NT2/D1 (cell line): ENCODE data around the gene CDC42SE2.

Source experiments
- DNase-seq: peaks from one replicate; pipeline ENCODE4 v3.0.0-alpha.2; 2011; ENCODE audit warnings: low read depth, low spot score
- H3K27me3 ChIP-seq: 2 replicates; pipeline ENCODE4 v1.6.0; 2011; ENCODE audit warnings: mild to moderate bottlenecking; ENCODE audit not compliant: insufficient read length, insufficient read depth
- H3K36me3 ChIP-seq: 2 replicates; pipeline ENCODE4 v1.6.1; 2011; ENCODE audit warnings: mild to moderate bottlenecking, low read length, mixed read lengths; ENCODE audit not compliant: insufficient read depth, insufficient read length
- H3K4me1 ChIP-seq: 2 replicates; pipeline ENCODE4 v1.5.1; 2011; ENCODE audit not compliant: insufficient read depth, insufficient read length
- H3K4me3 ChIP-seq: 2 replicates; pipeline ENCODE4 v1.5.1; 2011; ENCODE audit warnings: low read depth; ENCODE audit not compliant: insufficient read length
- H3K9ac ChIP-seq: 2 replicates; pipeline ENCODE4 v1.6.0; 2011; ENCODE audit warnings: low read depth; ENCODE audit not compliant: insufficient read length
- H3K9me3 ChIP-seq: 2 replicates; pipeline ENCODE4 v1.5.1; 2011; ENCODE audit warnings: mild to moderate bottlenecking, low read length; ENCODE audit not compliant: insufficient read depth
- SUZ12 ChIP-seq: IDR thresholded peaks from 2 replicates; pipeline ENCODE4 v1.6.1; 2011; ENCODE audit not compliant: insufficient read length, insufficient read depth; ENCODE audit errors: extremely low read depth
- YY1 ChIP-seq: IDR thresholded peaks from 2 replicates; pipeline ENCODE4 v1.6.1; 2011; ENCODE audit not compliant: insufficient read length, insufficient read depth
- ZNF274 ChIP-seq: IDR thresholded peaks from 2 replicates; pipeline ENCODE4 v1.6.1; 2011; ENCODE audit warnings: mild to moderate bottlenecking, low read depth, low read length

CDC42SE2 gene

GRCh38 chr5:131353991-131354390 is 90.1 kb downstream of the CDC42SE2 start:
- no peaks in the 10 kb centered on the region for H3K36me3 ChIP-seq
- TF ChIP-seq ZNF274 (no peak), YY1 (no peak), SUZ12 (no peak)
- no peaks in the 10 kb centered on the region for H3K9me3 ChIP-seq
- no peak for DNase-seq
- H3K4me3 ChIP-seq: no peak overlapping the region
- H3K9ac ChIP-seq: no peak overlapping the region
- no peaks in the 10 kb centered on the region for H3K4me1 ChIP-seq
- no peaks in the 10 kb centered on the region for H3K27me3 ChIP-seq

- no peak overlapping the region for H3K9ac ChIP-seq
- DNase-seq: no peak
- H3K4me3 ChIP-seq: no peak overlapping the region
- TF ChIP-seq YY1: no peak
- no peak for TF ChIP-seq SUZ12
- TF ChIP-seq ZNF274: no peak
- H3K27me3 ChIP-seq: no peaks in the 10 kb centered on the region
- H3K9me3 ChIP-seq: no peaks in the 10 kb centered on the region
- H3K4me1 ChIP-seq: no peaks in the 10 kb centered on the region
- peaks cover 8% of the 10 kb centered on the region for H3K36me3 ChIP-seq
These were observed 92.2 kb downstream of the CDC42SE2 start for GRCh38 chr5:131355971-131356528.

GRCh38 chr5:131356619-131357018 is 92.8 kb downstream of the CDC42SE2 start:
- Histone ChIP-seq H3K9ac (no peak overlapping the region), H3K36me3 (peaks cover 8% of the 10 kb centered on the region), H3K4me3 (no peak overlapping the region), H3K9me3 (no peaks in the 10 kb centered on the region), H3K4me1 (no peaks in the 10 kb centered on the region), H3K27me3 (no peaks in the 10 kb centered on the region)
- DNase-seq: no peak
- no peak for TF ChIP-seq YY1
- no peak for TF ChIP-seq ZNF274
- TF ChIP-seq SUZ12: no peak

- Histone ChIP-seq H3K36me3 (peaks cover 8% of the 10 kb centered on the region), H3K4me1 (no peaks in the 10 kb centered on the region), H3K9ac (no peak overlapping the region), H3K27me3 (no peaks in the 10 kb centered on the region), H3K9me3 (no peaks in the 10 kb centered on the region), H3K4me3 (no peak overlapping the region)
- no peak for TF ChIP-seq SUZ12
- TF ChIP-seq ZNF274: no peak
- TF ChIP-seq YY1: no peak
- DNase-seq: no peak
These were observed 94.1 kb downstream of the CDC42SE2 start for GRCh38 chr5:131357739-131358561.

GRCh38 chr5:131361677-131362315 is 97.9 kb downstream of the CDC42SE2 start:
- no peak for DNase-seq
- no peaks in the 10 kb centered on the region for H3K4me1 ChIP-seq
- no peaks in the 10 kb centered on the region for H3K9me3 ChIP-seq
- no peaks in the 10 kb centered on the region for H3K27me3 ChIP-seq
- no peak for TF ChIP-seq YY1
- TF ChIP-seq SUZ12: no peak
- no peak for TF ChIP-seq ZNF274
- no peak overlapping the region for H3K9ac ChIP-seq
- peaks cover 8% of the 10 kb centered on the region for H3K36me3 ChIP-seq
- H3K4me3 ChIP-seq: no peak overlapping the region

- no peaks in the 10 kb centered on the region for H3K9me3 ChIP-seq
- peaks cover 8% of the 10 kb centered on the region for H3K36me3 ChIP-seq
- no peak for DNase-seq
- no peak for TF ChIP-seq YY1
- TF ChIP-seq SUZ12: no peak
- TF ChIP-seq ZNF274: no peak
- H3K9ac ChIP-seq: no peak overlapping the region
- H3K4me1 ChIP-seq: no peaks in the 10 kb centered on the region
- no peak overlapping the region for H3K4me3 ChIP-seq
- H3K27me3 ChIP-seq: no peaks in the 10 kb centered on the region
These were observed 100.1 kb downstream of the CDC42SE2 start for GRCh38 chr5:131363811-131364506.

GRCh38 chr5:131364507-131365050 is 100.7 kb downstream of the CDC42SE2 start:
- H3K4me3 ChIP-seq: no peak overlapping the region
- H3K9ac ChIP-seq: no peak overlapping the region
- H3K27me3 ChIP-seq: no peaks in the 10 kb centered on the region
- DNase-seq: no peak
- H3K36me3 ChIP-seq: peaks cover 3% of the 10 kb centered on the region
- no peak for TF ChIP-seq YY1
- TF ChIP-seq ZNF274: no peak
- no peak for TF ChIP-seq SUZ12
- no peaks in the 10 kb centered on the region for H3K9me3 ChIP-seq
- H3K4me1 ChIP-seq: no peaks in the 10 kb centered on the region
